Spleen (tissue), 11 donors: ENCODE results near the gene KIFBP. TPM values are rescaled to one million over a fixed set of nuclear protein-coding genes. Genes with fewer than 3 reads are reported as not detected.

Experiments
- DNase-seq: peaks from one replicate; pipeline ENCODE4 v3.0.0-alpha.2; 2020
- H3K27ac ChIP-seq, 8 donors: fragments of 200-600 bp; sonication (generic) in 7 of 8; 1 replicate in 4 of 8; 2 replicates in 4 of 8; pipeline versions ENCODE4 v1.5.0 to v1.8.0; 2016 to 2021; ENCODE audit warnings: inconsistent platforms in 4 of 8, mild to moderate bottlenecking in 4 of 8, moderate library complexity in 1 of 8
- H3K27me3 ChIP-seq, 7 donors: fragments of 200-600 bp; sonication (generic) in 6 of 7; replicated peaks in 1 of 7; 1 replicate in 4 of 7; 2 replicates in 3 of 7; pipeline versions ENCODE4 v1.5.0 to v1.8.0; 2016 to 2021; ENCODE audit warnings: inconsistent platforms in 3 of 7, mild to moderate bottlenecking in 1 of 7
- H3K36me3 ChIP-seq, 6 donors: fragments of 200-600 bp; sonication (generic) in 5 of 6; 1 replicate in 4 of 6; 2 replicates in 2 of 6; pipeline versions ENCODE4 v1.5.0 to v1.8.0; 2016 to 2021; ENCODE audit warnings: inconsistent platforms in 2 of 6
- H3K4me1 ChIP-seq, 6 donors: fragments of 200-600 bp; sonication (generic) in 5 of 6; 1 replicate in 3 of 6; 2 replicates in 3 of 6; pipeline versions ENCODE4 v1.5.0 to v1.8.0; 2016 to 2021; ENCODE audit warnings: inconsistent platforms in 3 of 6
- H3K4me3 ChIP-seq, 8 donors: fragments of 200-600 bp; sonication (generic) in 7 of 8; 1 replicate in 4 of 8; 2 replicates in 4 of 8; pipeline versions ENCODE4 v1.5.0 to v1.8.0; 2016 to 2021; ENCODE audit warnings: inconsistent platforms in 4 of 8, mild to moderate bottlenecking in 4 of 8, moderate library complexity in 2 of 8
- H3K9me3 ChIP-seq, 8 donors: fragments of 200-600 bp; sonication (generic) in 7 of 8; 1 replicate in 4 of 8; 2 replicates in 4 of 8; pipeline versions ENCODE4 v1.5.0 to v1.8.0; 2016 to 2021; ENCODE audit warnings: inconsistent platforms in 4 of 8
- POLR2A ChIP-seq, 3 donors: fragments of 450-650 bp; IDR thresholded peaks; one replicate each; pipeline ENCODE4 v1.5.1; 2017; ENCODE audit warnings: antibody characterized with exemption in 3 of 3, mild to moderate bottlenecking in 1 of 3
- POLR2AphosphoS5 ChIP-seq, 3 donors: sonication (generic); formaldehyde crosslinking; IDR thresholded peaks; one replicate each; pipeline ENCODE4 v1.5.1; 2017; ENCODE audit warnings: antibody characterized with exemption in 3 of 3
- WGBS, 5 donors: extraction: QIAGEN DNeasy Blood & Tissue Kit in 3 of 5; methylation state at CpG; one replicate each; pipeline versions ENCODE4 v1.1.5 to v1.1.7; 2013 to 2018; 5-methylcytosine and 5-hydroxymethylcytosine counted together
- intact Hi-C: fragments of 100-400 bp; cut with DNase I; formaldehyde crosslinking; loops from one replicate; pipeline ENCODE4 v1.15.0; 2023; ENCODE audit warnings: low total_unique reads
- polyA plus RNA-seq, 3 donors: library from polyadenylated mRNA; stranded (reverse); fragments of 200-250 nt; gene quantifications; one replicate each; pipeline ENCODE4 v1.2.1, GENCODE V29; 2013
- total RNA-seq, 7 donors: library from RNA; depleted of rRNA in 3 of 7; stranded (reverse); fragments of >200 nt in 3 of 7; fragmentation: NEBNext Ultra II Directional in 4 of 7; extraction: Animal tissue kit (Norgen Biotek cat#: 25700) in 4 of 7; gene quantifications; one replicate each; pipeline versions ENCODE4 v1.1.0 to v1.2.1, GENCODE V29; 2016 to 2021
- TF ChIP-seq, protein P1 (sequence below), 11 experiments: fragments of 200-600 bp in 7 of 11; fragments of 450-650 bp in 4 of 11; sonication (generic) in 4 of 11; IDR thresholded peaks in 8 of 11; conservative IDR thresholded peaks in 3 of 11; 1 replicate in 7 of 11; 2 replicates in 4 of 11; pipeline versions ENCODE4 v1.4.0 to v1.8.0; 2016 to 2021; ENCODE audit warnings: antibody characterized with exemption in 11 of 11, inconsistent platforms in 4 of 11, mild to moderate bottlenecking in 1 of 11
- donor health status: healthy with polysubstance abuse.
- donor health status: DM: no; HTN: no; CAD: no; lungs with moderate emphysema.
- donor health status: DM: no; HTN: no; CAD: no.
- donor health status: Bipolar disorder and iron deficiency.
- donor health status: healthy.
- donor health status: DM: no; HTN: no; CAD: no.
- donor health status: DM: yes; HTN: yes; CAD: no.

KIFBP gene
- total and polyA plus RNA-seq, 10 donors, result 7.3 to 20.1 (median 15.7) TPM

- no peaks in the 10 kb centered on the region for H3K9me3 ChIP-seq
- no peaks in the 10 kb centered on the region for H3K36me3 ChIP-seq
- intact Hi-C loops, result no loop called here
- TF ChIP-seq POLR2AphosphoS5 (IDR thresholded peaks at IDR 0.05), result peak in 2 of 3 donors; percentile 58 to 87
- TF ChIP-seq POLR2A (IDR thresholded peaks at IDR 0.05), result peak in 1 of 3 donors; percentile 9
- TF ChIP-seq, protein P1, sequence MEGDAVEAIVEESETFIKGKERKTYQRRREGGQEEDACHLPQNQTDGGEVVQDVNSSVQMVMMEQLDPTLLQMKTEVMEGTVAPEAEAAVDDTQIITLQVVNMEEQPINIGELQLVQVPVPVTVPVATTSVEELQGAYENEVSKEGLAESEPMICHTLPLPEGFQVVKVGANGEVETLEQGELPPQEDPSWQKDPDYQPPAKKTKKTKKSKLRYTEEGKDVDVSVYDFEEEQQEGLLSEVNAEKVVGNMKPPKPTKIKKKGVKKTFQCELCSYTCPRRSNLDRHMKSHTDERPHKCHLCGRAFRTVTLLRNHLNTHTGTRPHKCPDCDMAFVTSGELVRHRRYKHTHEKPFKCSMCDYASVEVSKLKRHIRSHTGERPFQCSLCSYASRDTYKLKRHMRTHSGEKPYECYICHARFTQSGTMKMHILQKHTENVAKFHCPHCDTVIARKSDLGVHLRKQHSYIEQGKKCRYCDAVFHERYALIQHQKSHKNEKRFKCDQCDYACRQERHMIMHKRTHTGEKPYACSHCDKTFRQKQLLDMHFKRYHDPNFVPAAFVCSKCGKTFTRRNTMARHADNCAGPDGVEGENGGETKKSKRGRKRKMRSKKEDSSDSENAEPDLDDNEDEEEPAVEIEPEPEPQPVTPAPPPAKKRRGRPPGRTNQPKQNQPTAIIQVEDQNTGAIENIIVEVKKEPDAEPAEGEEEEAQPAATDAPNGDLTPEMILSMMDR (IDR thresholded peaks at IDR 0.05 in 8 of 11, conservative IDR thresholded peaks at IDR 0.05 in 3 of 11), result no peak
- peak overlapping the region; percentile 49 to 99 (median 91) for H3K27ac ChIP-seq
- H3K4me3 ChIP-seq, result peak overlapping the region in 1 of 8 donors; percentile 62
- H3K27me3 ChIP-seq, result no peaks in the 10 kb centered on the region
- DNase-seq, result peak; percentile 86
- H3K4me1 ChIP-seq, result peaks cover 4 to 91% (median 61%) of the 10 kb centered on the region in 6 donors
- WGBS, 5 donors, result 41 to 69% (median 52%) methylated on average over 8 of the region's 8 CpGs
These were observed 59.5 kb downstream of the KIFBP start for GRCh38 chr10:69048103-69048502.

- H3K27me3 ChIP-seq, result no peaks in the 10 kb centered on the region
- H3K27ac ChIP-seq, result peak overlapping the region in 7 of 8 donors; percentile 80 to 99 (median 93)
- no peaks in the 10 kb centered on the region for H3K36me3 ChIP-seq
- TF ChIP-seq POLR2AphosphoS5 (IDR thresholded peaks at IDR 0.05), result peak in 1 of 3 donors; percentile 58
- no peak for TF ChIP-seq POLR2A (IDR thresholded peaks at IDR 0.05)
- TF ChIP-seq, protein P1 (IDR thresholded peaks at IDR 0.05 in 8 of 11, conservative IDR thresholded peaks at IDR 0.05 in 3 of 11), result no peak
- peaks cover 4 to 87% (median 51%) of the 10 kb centered on the region in 6 donors for H3K4me1 ChIP-seq
- peak overlapping the region in 1 of 8 donors; percentile 62 for H3K4me3 ChIP-seq
- peak; percentile 82 for DNase-seq
- intact Hi-C loops, result no loop called here
- 35 to 61% (median 52%) methylated on average over 6 of the region's 6 CpGs for WGBS, 5 donors
- H3K9me3 ChIP-seq, result no peaks in the 10 kb centered on the region
These were observed 61.0 kb downstream of the KIFBP start for GRCh38 chr10:69049566-69049961.

- Histone ChIP-seq H3K4me3 (peak overlapping the region in 1 of 8 donors; percentile 3), H3K4me1 (peaks cover 13 to 84% (median 45%) of the 10 kb centered on the region in 6 donors), H3K27ac (peak overlapping the region in 6 of 8 donors; percentile 11 to 99 (median 78)), H3K27me3 (no peaks in the 10 kb centered on the region), H3K36me3 (no peaks in the 10 kb centered on the region), H3K9me3 (no peaks in the 10 kb centered on the region)
- WGBS, 5 donors, result 34 to 51% (median 37%) methylated on average over 3 of the region's 3 CpGs
- DNase-seq, result peak; percentile 82
- intact Hi-C loops, result no loop called here
- TF ChIP-seq, protein P1 (IDR thresholded peaks at IDR 0.05 in 8 of 11, conservative IDR thresholded peaks at IDR 0.05 in 3 of 11), result no peak
- TF ChIP-seq POLR2AphosphoS5 (IDR thresholded peaks at IDR 0.05), result peak in 2 of 3 donors; percentile 45 to 80
- no peak for TF ChIP-seq POLR2A (IDR thresholded peaks at IDR 0.05)
These were observed 62.7 kb downstream of the KIFBP start for GRCh38 chr10:69051303-69051702.

DNA sequence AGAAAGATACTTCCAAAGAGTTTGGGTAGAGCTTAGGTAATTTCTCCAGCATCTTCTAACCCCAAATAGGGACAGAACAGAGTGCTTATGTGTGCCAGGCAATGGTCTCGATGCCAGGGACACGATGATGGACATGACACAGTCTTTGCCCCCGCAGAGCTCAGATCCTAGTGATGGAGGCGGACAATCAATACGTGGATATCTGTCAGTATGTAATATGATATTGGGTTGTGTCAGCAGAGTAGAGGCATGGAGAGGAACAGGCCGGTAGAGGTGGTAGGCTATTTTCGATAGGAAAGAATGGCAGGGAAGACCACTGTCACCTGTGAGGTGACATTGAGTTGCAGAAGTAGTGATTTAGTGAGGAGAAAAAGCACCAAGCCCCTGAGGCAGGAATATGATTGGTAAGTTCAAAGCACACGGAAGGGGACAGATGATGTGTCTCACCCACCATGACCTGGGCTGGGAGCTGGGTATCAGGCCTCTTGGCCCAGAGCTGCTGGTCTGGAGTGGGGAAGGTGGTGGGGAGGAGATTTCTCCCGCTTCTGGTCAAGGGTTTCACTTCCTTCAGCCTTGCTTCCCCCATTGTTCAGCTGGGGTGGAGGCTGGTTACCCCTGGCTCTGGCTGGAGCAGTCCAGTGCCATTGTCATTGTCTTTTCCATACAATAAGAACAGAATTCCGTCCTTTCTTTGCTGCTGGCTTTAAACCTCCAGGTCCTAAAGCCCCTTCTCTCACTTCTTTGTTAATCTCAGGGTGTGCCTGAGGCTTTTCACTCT lies 63.3 kb downstream of the KIFBP start:
- H3K27ac ChIP-seq, result peak overlapping the region in 7 of 8 donors; percentile 11 to 99 (median 62)
- no peak for DNase-seq
- intact Hi-C loops, result no loop called here

More for the DNA sequence above, 63.3 kb downstream of the KIFBP start:
- Histone ChIP-seq H3K9me3 (no peaks in the 10 kb centered on the region), H3K4me1 (peaks cover 15 to 84% (median 46%) of the 10 kb centered on the region in 6 donors), H3K4me3 (peak overlapping the region in 1 of 8 donors; percentile 3), H3K27me3 (no peaks in the 10 kb centered on the region), H3K36me3 (no peaks in the 10 kb centered on the region)
- TF ChIP-seq POLR2A (IDR thresholded peaks at IDR 0.05) (no peak), POLR2AphosphoS5 (IDR thresholded peaks at IDR 0.05) (peak in 2 of 3 donors; percentile 42 to 45)
- TF ChIP-seq, protein P1 (IDR thresholded peaks at IDR 0.05 in 8 of 11, conservative IDR thresholded peaks at IDR 0.05 in 3 of 11), result no peak
- WGBS, 5 donors, result 75 to 87% (median 85%) methylated on average over 10 of the region's 10 CpGs
